ENCODE measurements around the gene PTEN.

DNA sequence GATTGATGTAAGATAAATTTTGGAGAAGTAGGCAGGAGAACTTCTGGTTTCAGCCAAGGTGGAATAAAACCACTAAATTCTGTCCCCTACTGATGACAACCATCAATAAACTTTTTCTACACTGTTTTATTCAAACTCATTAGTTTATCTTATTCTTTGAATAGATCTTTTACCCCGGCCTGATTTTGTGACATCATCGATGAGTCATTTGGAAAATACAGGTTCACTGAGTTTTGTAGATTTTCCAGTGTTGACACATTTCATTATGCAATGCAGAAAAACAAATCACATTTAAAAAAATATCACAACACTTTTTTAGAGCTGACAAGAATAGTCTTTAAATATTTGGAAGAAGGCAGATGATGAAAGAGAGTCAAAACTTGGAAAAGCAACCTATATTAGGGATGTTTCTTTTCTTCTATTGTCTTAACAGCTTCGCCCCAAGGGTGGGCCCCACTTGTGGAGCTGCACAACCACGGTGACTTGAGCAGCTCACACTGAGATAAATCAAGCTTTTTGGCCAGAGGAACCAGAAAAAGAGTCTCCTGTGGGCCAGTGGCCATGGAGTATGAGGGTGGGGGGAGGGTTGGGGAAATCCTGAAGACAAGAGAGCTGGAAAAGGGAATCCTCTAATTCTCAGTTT, 112.8 kb downstream of the PTEN start:
- TF ChIP-seq, protein P1, sequence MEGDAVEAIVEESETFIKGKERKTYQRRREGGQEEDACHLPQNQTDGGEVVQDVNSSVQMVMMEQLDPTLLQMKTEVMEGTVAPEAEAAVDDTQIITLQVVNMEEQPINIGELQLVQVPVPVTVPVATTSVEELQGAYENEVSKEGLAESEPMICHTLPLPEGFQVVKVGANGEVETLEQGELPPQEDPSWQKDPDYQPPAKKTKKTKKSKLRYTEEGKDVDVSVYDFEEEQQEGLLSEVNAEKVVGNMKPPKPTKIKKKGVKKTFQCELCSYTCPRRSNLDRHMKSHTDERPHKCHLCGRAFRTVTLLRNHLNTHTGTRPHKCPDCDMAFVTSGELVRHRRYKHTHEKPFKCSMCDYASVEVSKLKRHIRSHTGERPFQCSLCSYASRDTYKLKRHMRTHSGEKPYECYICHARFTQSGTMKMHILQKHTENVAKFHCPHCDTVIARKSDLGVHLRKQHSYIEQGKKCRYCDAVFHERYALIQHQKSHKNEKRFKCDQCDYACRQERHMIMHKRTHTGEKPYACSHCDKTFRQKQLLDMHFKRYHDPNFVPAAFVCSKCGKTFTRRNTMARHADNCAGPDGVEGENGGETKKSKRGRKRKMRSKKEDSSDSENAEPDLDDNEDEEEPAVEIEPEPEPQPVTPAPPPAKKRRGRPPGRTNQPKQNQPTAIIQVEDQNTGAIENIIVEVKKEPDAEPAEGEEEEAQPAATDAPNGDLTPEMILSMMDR (IDR thresholded peaks at IDR 0.05): no peak
- TF ChIP-seq POLR2A (IDR thresholded peaks at IDR 0.05): no peak

All from esophagus squamous epithelium (tissue), 4 donors.